Measurements from ENCODE around the gene GFRA3.

GFRA3 gene

GRCh38 chr5:138226910-138227309 lies 47.5 kb downstream of the GFRA3 start:
- Histone ChIP-seq H3K27me3 (ENCODE audit: control insufficient read depth, insufficient read depth, low read length) (peaks cover 7% of the 10 kb centered on the region), H3K36me3 (ENCODE audit: insufficient read depth, low read length) (no peaks in the 10 kb centered on the region), H3K9me3 (replicated peaks; ENCODE audit: low read length) (no peaks in the 10 kb centered on the region), H3K4me1 (ENCODE audit: control insufficient read depth, insufficient read depth, low read length) (no peaks in the 10 kb centered on the region), H3K9ac (ENCODE audit: low read depth, low read length) (no peak overlapping the region), H3K4me3 (ENCODE audit: low read length) (no peak overlapping the region), H3K4me2 (ENCODE audit: low read length) (no peak overlapping the region)

- Histone ChIP-seq H3K4me3 (ENCODE audit: low read length) (no peak overlapping the region), H3K27me3 (ENCODE audit: control insufficient read depth, insufficient read depth, low read length) (peaks cover 3% of the 10 kb centered on the region)
Measured at GRCh38 chr5:138224712-138225111, 49.7 kb downstream of the GFRA3 start.

GRCh38 chr5:138223532-138223931 lies 50.9 kb downstream of the GFRA3 start:
- H3K9me3 ChIP-seq (replicated peaks; ENCODE audit: low read length): no peaks in the 10 kb centered on the region
- H3K9ac ChIP-seq (ENCODE audit: low read depth, low read length): no peak overlapping the region
- H3K36me3 ChIP-seq (ENCODE audit: insufficient read depth, low read length): no peaks in the 10 kb centered on the region
- H3K4me3 ChIP-seq (ENCODE audit: low read length): no peak overlapping the region
- H3K4me2 ChIP-seq (ENCODE audit: low read length): no peak overlapping the region
- peaks cover 3% of the 10 kb centered on the region for H3K27me3 ChIP-seq (ENCODE audit: control insufficient read depth, insufficient read depth, low read length)
- H3K4me1 ChIP-seq (ENCODE audit: control insufficient read depth, insufficient read depth, low read length): no peaks in the 10 kb centered on the region

More at GRCh38 chr5:138224712-138225111, 49.7 kb downstream of the GFRA3 start:
- Histone ChIP-seq H3K36me3 (ENCODE audit: insufficient read depth, low read length) (no peaks in the 10 kb centered on the region), H3K9me3 (replicated peaks; ENCODE audit: low read length) (no peaks in the 10 kb centered on the region), H3K9ac (ENCODE audit: low read depth, low read length) (no peak overlapping the region), H3K4me1 (ENCODE audit: control insufficient read depth, insufficient read depth, low read length) (no peaks in the 10 kb centered on the region), H3K4me2 (ENCODE audit: low read length) (no peak overlapping the region)

- Histone ChIP-seq H3K27me3 (ENCODE audit: control insufficient read depth, insufficient read depth, low read length) (no peaks in the 10 kb centered on the region), H3K9ac (ENCODE audit: low read depth, low read length) (no peak overlapping the region), H3K9me3 (replicated peaks; ENCODE audit: low read length) (no peaks in the 10 kb centered on the region), H3K36me3 (ENCODE audit: insufficient read depth, low read length) (no peaks in the 10 kb centered on the region), H3K4me3 (ENCODE audit: low read length) (no peak overlapping the region), H3K4me2 (ENCODE audit: low read length) (no peak overlapping the region), H3K4me1 (ENCODE audit: control insufficient read depth, insufficient read depth, low read length) (peaks cover 4% of the 10 kb centered on the region)
Measured at GRCh38 chr5:138216799-138217198, 57.6 kb downstream of the GFRA3 start.

GRCh38 chr5:138213161-138214029 lies 61.0 kb downstream of the GFRA3 start, which contains the start of gene CDC23:
TSS of gene CDC23 (minus strand) at chr5:138213323. CDS start at chr5:138213312, 11 bp downstream.
- Histone ChIP-seq H3K9me3 (replicated peaks; ENCODE audit: low read length) (no peaks in the 10 kb centered on the region), H3K4me3 (ENCODE audit: low read length) (peak within 1 kb of the TSS; percentile 85), H3K27me3 (ENCODE audit: control insufficient read depth, insufficient read depth, low read length) (no peaks in the 10 kb centered on the region), H3K9ac (ENCODE audit: low read depth, low read length) (peak within 1 kb of the TSS; percentile 93), H3K4me2 (ENCODE audit: low read length) (peak within 1 kb of the TSS; percentile 81), H3K4me1 (ENCODE audit: control insufficient read depth, insufficient read depth, low read length) (peaks cover 4% of the 10 kb centered on the region), H3K36me3 (ENCODE audit: insufficient read depth, low read length) (peaks cover 5% of the 10 kb centered on the region)

- Histone ChIP-seq H3K36me3 (ENCODE audit: insufficient read depth, low read length) (peaks cover 5% of the 10 kb centered on the region), H3K9me3 (replicated peaks; ENCODE audit: low read length) (no peaks in the 10 kb centered on the region), H3K9ac (ENCODE audit: low read depth, low read length) (peak overlapping the region; percentile 93), H3K4me1 (ENCODE audit: control insufficient read depth, insufficient read depth, low read length) (peaks cover 4% of the 10 kb centered on the region), H3K4me3 (ENCODE audit: low read length) (peak overlapping the region; percentile 85), H3K4me2 (ENCODE audit: low read length) (peak overlapping the region; percentile 75), H3K27me3 (ENCODE audit: control insufficient read depth, insufficient read depth, low read length) (no peaks in the 10 kb centered on the region)
Measured at GRCh38 chr5:138212828-138213160, 61.6 kb downstream of the GFRA3 start.

GRCh38 chr5:138210985-138211384 lies 63.4 kb downstream of the GFRA3 start:
- Histone ChIP-seq H3K9me3 (replicated peaks; ENCODE audit: low read length) (no peaks in the 10 kb centered on the region), H3K27me3 (ENCODE audit: control insufficient read depth, insufficient read depth, low read length) (no peaks in the 10 kb centered on the region), H3K9ac (ENCODE audit: low read depth, low read length) (no peak overlapping the region), H3K4me3 (ENCODE audit: low read length) (no peak overlapping the region), H3K4me1 (ENCODE audit: control insufficient read depth, insufficient read depth, low read length) (peaks cover 4% of the 10 kb centered on the region), H3K4me2 (ENCODE audit: low read length) (no peak overlapping the region), H3K36me3 (ENCODE audit: insufficient read depth, low read length) (peaks cover 5% of the 10 kb centered on the region)

All from skeletal muscle satellite cell (primary cell).